Fibroblast of lung (primary cell): Measurements from ENCODE around the gene UNC5A. TPM values are rescaled to one million over a fixed set of nuclear protein-coding genes. Genes with fewer than 3 reads are reported as not detected.

ENCODE experiments used
- DNase-seq, 2 donors: peaks; one replicate each; pipeline versions ENCODE4 v3.0.0 to v3.0.0-alpha.2; 2010; ENCODE audit warnings: low read depth in 2 of 2
- H2AFZ ChIP-seq: 2 replicates; pipeline ENCODE4 v1.5.1; 2012; ENCODE audit warnings: low read length, control low read depth, inconsistent platforms
- H3K27ac ChIP-seq: 2 replicates; pipeline ENCODE4 v1.5.1; 2011; ENCODE audit warnings: low read length, control low read depth; ENCODE audit not compliant: insufficient read depth
- H3K27me3 ChIP-seq: 2 replicates; pipeline ENCODE4 v1.5.1; 2011; ENCODE audit warnings: mild to moderate bottlenecking, low read length; ENCODE audit not compliant: control insufficient read depth, insufficient read depth
- H3K36me3 ChIP-seq: 2 replicates; pipeline ENCODE4 v1.5.1; 2011; ENCODE audit warnings: low read length; ENCODE audit not compliant: control insufficient read depth, insufficient read depth
- H3K4me1 ChIP-seq: 2 replicates; pipeline ENCODE4 v1.5.1; 2011; ENCODE audit warnings: low read length; ENCODE audit not compliant: control insufficient read depth, insufficient read depth; ENCODE audit errors: extremely low read depth
- H3K4me2 ChIP-seq: 2 replicates; pipeline ENCODE4 v1.5.1; 2011; ENCODE audit warnings: low read length, control low read depth; ENCODE audit not compliant: insufficient read depth; ENCODE audit errors: extremely low read depth
- H3K4me3 ChIP-seq, 4 experiments: fragments of 200-600 bp in 1 of 4; sonication (generic) in 1 of 4; replicated peaks in 1 of 4; 2 replicates each; pipeline ENCODE4 v1.5.1; 2011 to 2016; ENCODE audit warnings: low read length in 4 of 4, low read depth in 3 of 4, mild to moderate bottlenecking in 3 of 4, control low read depth in 2 of 4, inconsistent platforms in 1 of 4, mixed read lengths in 1 of 4; ENCODE audit not compliant: insufficient read depth in 1 of 4; ENCODE audit errors: control extremely low read depth in 1 of 4
- H3K79me2 ChIP-seq: 2 replicates; pipeline ENCODE4 v1.5.1; 2012; ENCODE audit warnings: mild to moderate bottlenecking, low read length, inconsistent platforms; ENCODE audit not compliant: control insufficient read depth, insufficient read depth
- H3K9ac ChIP-seq: 2 replicates; pipeline ENCODE4 v1.5.1; 2011; ENCODE audit warnings: mild to moderate bottlenecking, low read length, control low read depth; ENCODE audit not compliant: insufficient read depth
- H3K9me3 ChIP-seq: 2 replicates; pipeline ENCODE4 v1.5.1; 2012; ENCODE audit warnings: low read depth, low read length; ENCODE audit not compliant: control insufficient read depth, insufficient read depth
- H4K20me1 ChIP-seq: 2 replicates; pipeline ENCODE4 v1.5.1; 2011; ENCODE audit warnings: low read length; ENCODE audit not compliant: control insufficient read depth, insufficient read depth; ENCODE audit errors: extremely low read depth
- CTCF ChIP-seq, 2 donors: IDR thresholded peaks in 1 of 2; conservative IDR thresholded peaks in 1 of 2; 1 replicate in 1 of 2; 2 replicates in 1 of 2; pipeline ENCODE4 v1.5.1; 2011 to 2012; ENCODE audit warnings: low read length in 2 of 2, control low read depth in 1 of 2, inconsistent platforms in 1 of 2, low read depth in 1 of 2, mild to moderate bottlenecking in 1 of 2
- EZH2 ChIP-seq: IDR thresholded peaks from 2 replicates; pipeline ENCODE4 v1.5.1; 2012; ENCODE audit warnings: low read length, control low read depth, mild to moderate bottlenecking; ENCODE audit errors: missing control alignments
- polyA plus RNA-seq, 2 donors: library from polyadenylated mRNA; depleted of rRNA in 1 of 2; stranded (reverse) in 1 of 2; unstranded in 1 of 2; fragments of >200 nt; gene quantifications; 2 replicates each; pipeline ENCODE4 v1.2.1, GENCODE V29; 2011 to 2012; ENCODE audit warnings: missing spikeins in 1 of 2
- total RNA-seq: library from RNA; depleted of rRNA; stranded (reverse); fragments of >200 nt; gene quantifications from 2 replicates; pipeline ENCODE4 v1.2.1, GENCODE V29; 2014

UNC5A gene
- total and polyA plus RNA-seq, 2 donors (not counting 1 experiment from before 2014, with no cell fraction given), result not detected

- Histone ChIP-seq H3K79me2 (no peaks in the 10 kb centered on the region), H3K9ac (no peak overlapping the region), H3K27me3 (peaks cover 8% of the 10 kb centered on the region), H3K4me1 (no peaks in the 10 kb centered on the region), H3K4me3 (no peak overlapping the region), H3K36me3 (no peaks in the 10 kb centered on the region), H3K4me2 (no peak overlapping the region), H3K27ac (no peak overlapping the region), H4K20me1 (no peaks in the 10 kb centered on the region), H3K9me3 (no peaks in the 10 kb centered on the region), H2AFZ (no peak overlapping the region)
- TF ChIP-seq CTCF (conservative IDR thresholded peaks at IDR 0.05 in 1 of 2, IDR thresholded peaks at IDR 0.05 in 1 of 2; ENCODE audit: low read depth in 1 of 2, low read length in 2 of 2) (no peak), EZH2 (no peak)
- DNase-seq, result no peak
These were observed 50.9 kb downstream of the UNC5A start for GRCh38 chr5:176861276-176861675.

GRCh38 chr5:176862330-176862995 is 52.1 kb downstream of the UNC5A start:
- Histone ChIP-seq H2AFZ (no peak overlapping the region), H3K4me1 (no peaks in the 10 kb centered on the region), H3K4me3 (no peak overlapping the region), H3K27me3 (peaks cover 16% of the 10 kb centered on the region), H3K9ac (no peak overlapping the region), H3K4me2 (no peak overlapping the region), H3K9me3 (no peaks in the 10 kb centered on the region), H3K79me2 (no peaks in the 10 kb centered on the region), H4K20me1 (no peaks in the 10 kb centered on the region), H3K36me3 (no peaks in the 10 kb centered on the region), H3K27ac (no peak overlapping the region)
- DNase-seq, result no peak
- TF ChIP-seq CTCF (conservative IDR thresholded peaks at IDR 0.05 in 1 of 2, IDR thresholded peaks at IDR 0.05 in 1 of 2; ENCODE audit: low read depth in 1 of 2, low read length in 2 of 2), result no peak
- no peak for TF ChIP-seq EZH2

GRCh38 chr5:176863041-176863764 is 52.8 kb downstream of the UNC5A start:
- Histone ChIP-seq H4K20me1 (no peaks in the 10 kb centered on the region), H3K79me2 (no peaks in the 10 kb centered on the region), H3K4me1 (no peaks in the 10 kb centered on the region), H3K9ac (no peak overlapping the region), H3K4me3 (no peak overlapping the region), H3K27me3 (peaks cover 17% of the 10 kb centered on the region), H3K27ac (no peak overlapping the region), H3K4me2 (no peak overlapping the region), H3K36me3 (no peaks in the 10 kb centered on the region), H2AFZ (no peak overlapping the region), H3K9me3 (no peaks in the 10 kb centered on the region)
- TF ChIP-seq EZH2, result no peak
- no peak for TF ChIP-seq CTCF (conservative IDR thresholded peaks at IDR 0.05 in 1 of 2, IDR thresholded peaks at IDR 0.05 in 1 of 2; ENCODE audit: low read depth in 1 of 2, low read length in 2 of 2)
- no peak for DNase-seq
